Hypothalamus (tissue), 51 donors: ENCODE results near the gene DAAM2.

ENCODE experiments used
- DNase-seq, 51 donors: peaks; one replicate each; lab custom pipeline; 2025; lab: John Stamatoyannopoulos, UW

Gene DAAM2

DNA sequence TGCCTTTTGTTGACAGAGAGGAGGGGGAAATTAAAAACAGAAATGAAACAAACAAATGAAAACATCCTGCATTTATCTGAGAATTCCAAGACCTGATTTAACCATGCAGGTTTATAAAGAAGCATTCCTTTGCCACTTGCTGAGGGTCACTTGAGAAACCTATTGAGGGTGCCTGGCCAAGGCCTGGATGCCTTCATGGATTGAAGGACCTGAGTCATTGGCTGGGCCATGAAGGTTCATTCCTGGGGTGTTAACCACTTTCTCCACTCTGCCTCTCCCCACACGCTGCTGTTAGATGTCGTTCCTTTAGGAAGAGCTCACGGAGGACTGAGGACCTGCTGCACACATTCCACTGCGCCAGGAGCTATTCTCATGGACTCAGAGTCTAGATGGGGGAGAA is 49.7 kb downstream of the DAAM2 start:
- no peak for DNase-seq

DNA sequence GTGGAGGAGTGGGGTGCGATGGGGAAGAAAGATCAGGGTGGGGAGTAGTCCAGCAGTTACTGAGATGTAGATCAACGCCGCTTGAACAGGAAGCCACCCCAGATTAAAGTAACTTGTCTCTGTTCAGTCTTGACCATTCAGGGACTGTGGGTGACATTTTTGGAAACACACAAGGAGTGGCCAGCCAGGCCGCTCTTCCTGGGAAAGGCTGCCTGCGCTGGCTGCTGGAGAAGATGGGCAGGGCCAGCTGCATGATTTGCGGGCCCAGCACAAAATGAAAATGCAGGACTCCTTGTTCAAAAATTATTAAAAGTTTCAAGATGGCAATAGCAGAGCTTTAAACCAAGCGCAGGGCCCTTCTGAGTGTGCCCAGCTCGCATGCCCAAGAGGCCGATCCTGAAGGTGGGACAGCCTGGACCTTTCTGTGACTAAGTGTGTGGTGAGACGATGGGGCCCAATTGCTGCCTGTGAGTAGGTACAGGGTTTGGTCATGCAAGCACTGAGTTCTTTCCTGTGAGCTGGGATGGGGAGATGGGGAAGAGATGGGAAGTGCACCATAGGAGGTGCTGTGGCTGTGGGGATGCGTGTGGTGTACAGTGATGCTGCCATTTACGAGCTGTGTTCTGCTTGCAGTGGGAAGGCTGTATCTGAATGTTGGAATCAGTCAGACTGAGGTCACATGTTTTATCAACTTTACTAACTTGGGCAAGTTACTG is 51.3 kb downstream of the DAAM2 start:
- DNase-seq, result no peak

- DNase-seq, result no peak
These were observed 52.7 kb downstream of the DAAM2 start for GRCh38 chr6:39844866-39845265.

DNA sequence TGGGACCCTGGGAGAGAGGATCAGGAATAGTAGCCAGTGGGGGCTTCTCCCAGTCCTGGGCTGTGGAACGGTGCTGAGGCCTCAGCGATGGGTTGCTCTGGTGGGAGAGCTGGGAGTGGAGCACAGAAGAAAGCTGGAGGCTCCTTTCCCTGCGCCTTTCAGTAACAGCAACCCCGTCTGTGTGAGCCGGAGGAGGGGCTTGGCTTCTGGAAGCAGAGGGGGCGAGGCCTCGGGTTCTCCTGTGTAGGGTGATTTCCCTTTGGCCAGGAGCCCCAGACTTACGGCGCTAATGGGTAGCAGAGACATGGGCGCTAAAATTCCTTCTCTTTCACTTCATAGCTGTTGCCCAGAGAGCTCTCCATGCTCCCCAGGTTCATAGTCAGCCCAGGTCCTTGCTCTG is 55.0 kb downstream of the DAAM2 start:
- peak in 17 of 51 donors; percentile 14 to 40 (median 22) for DNase-seq

GRCh38 chr6:39848171-39848570 is 56.0 kb downstream of the DAAM2 start:
- DNase-seq, result no peak

DNA sequence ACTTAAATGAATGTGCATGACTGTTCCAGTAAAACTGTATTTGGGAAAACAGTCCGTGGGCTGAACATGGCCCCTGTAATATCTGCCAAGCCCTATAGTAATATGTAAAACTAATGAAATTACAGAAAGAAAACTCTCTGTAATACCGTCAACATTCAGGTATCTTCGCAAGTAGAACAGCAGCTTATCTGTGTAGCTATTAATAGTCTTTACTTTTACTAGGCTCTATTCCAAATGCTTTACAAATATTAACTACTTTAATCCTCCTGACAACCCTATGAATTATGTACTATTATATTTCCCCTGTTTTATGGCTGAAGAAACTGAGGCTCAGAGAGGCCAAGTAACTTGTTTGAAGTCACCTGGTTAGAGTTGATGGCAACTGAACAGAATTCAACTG is 57.1 kb downstream of the DAAM2 start:
- DNase-seq, result no peak

DNA sequence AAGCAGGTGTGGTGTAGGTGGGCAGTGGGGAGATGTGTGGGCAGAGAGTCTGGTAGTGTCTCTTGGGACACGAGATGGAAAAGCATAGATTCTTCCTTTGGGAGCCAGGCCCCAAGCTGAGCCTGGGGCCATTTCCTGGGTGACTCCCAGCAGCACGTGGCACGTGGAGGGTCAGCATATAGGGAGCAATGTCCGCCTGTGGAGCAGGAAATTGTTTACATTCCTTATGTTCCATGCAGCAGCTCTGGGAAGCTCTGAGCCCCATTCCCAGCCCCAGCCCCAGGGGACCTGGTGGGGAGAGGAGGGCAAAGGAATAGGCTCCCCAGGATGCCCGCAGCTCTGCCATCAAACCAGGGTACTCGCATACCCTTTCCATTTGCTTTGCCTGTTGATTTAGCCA is 57.6 kb downstream of the DAAM2 start:
- no peak for DNase-seq

DNA sequence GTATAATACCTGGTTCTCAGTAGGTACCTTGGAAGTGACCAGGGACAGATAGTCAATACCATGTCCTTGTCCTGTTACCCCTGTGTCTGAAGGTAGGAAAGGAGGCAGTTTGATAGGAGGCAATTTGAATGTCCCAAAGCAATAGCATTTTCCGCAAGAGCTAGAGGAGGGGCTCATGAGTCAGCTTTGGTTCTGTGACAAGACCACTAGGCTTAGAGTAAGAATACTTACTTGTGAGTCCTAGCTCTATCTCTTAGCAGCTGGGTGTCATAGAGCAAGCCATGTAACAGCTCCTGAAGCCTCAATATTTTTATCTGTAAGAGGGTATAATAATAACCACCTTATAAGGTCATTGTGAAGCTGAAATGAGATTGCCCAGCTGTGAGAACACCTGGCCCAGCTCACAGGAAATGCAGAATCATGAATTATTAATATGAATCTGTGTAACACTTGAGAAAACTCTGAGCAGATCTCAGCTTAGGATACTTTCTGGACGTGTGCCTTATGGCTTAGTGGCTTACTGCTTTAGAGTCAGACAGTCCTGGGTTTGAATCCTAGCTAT is 58.6 kb downstream of the DAAM2 start:
- no peak for DNase-seq

DNA sequence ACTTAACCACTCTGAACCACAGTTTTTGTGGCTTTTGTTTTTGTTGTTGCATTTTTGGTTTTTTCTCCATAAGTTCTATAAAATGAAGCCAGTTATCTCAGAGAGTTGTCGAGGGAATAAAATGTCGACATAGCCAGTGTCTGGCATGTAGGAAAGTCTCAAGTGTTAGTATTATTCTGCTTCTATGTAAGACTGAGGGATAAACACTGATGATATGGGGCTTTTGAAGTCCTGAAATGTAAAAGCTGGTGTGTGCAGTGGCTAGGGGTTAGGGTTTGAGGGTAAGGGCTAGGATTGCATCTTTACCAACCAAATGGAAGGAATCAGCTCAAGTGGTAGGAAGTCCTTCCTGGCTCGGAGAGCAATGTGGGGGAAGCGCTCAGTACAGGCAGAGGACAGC is 59.2 kb downstream of the DAAM2 start:
- DNase-seq, result no peak

DNA sequence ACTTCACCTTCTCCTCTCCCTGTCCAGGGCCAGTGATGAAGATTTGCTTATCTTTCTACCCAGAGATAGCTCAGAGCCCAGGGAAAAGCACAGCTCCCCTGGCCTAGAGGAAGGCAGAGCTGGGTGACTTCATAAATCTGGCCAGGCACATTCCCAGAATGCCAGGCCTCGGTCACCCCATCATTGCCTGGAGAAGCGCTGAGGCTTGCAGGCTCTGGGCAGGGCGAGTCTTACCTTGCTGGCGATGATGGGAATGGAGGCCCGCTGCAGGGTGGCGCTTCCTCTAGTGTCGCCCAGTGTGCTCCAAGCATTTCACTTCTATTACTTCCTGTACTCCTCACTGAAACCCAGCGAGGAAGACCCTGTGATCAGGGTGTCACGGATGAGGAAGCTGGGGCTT is 60.1 kb downstream of the DAAM2 start:
- no peak for DNase-seq

GRCh38 chr6:39853604-39854003 is 61.4 kb downstream of the DAAM2 start:
- peak in 21 of 51 donors; percentile 8 to 64 (median 39) for DNase-seq

DNA sequence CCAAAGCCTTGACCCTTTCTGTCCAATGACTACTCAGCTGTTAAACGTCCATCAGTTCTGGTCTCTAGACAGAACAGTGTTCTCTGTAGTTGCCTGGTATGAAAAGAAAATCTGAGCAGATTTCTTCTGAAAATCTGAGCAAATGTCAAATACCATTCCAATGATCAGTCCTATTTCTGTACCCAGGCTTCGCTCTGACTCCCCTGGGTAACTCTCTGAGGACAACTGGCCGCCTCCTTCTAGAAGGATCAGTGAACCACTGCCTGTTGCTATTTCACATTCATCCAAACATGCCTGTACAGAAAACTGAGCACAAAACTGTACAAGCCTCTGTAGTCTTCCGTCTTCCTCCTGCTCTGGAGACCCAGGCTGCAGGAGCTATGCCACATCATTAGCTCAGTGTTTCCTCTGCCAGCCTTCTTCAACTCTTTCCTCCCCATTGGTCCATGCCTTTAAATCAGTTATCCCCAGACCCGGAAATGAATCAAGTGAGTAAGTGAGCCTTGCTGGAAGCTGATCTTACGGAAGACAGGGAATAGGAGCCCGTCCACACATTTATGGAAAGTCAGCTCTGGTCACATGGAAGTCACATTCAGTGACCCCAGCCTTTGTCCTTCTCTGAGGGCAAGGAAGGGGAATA is 63.3 kb downstream of the DAAM2 start:
- DNase-seq, result no peak

GRCh38 chr6:39859025-39859424 is 66.8 kb downstream of the DAAM2 start:
- DNase-seq, result no peak

DNA sequence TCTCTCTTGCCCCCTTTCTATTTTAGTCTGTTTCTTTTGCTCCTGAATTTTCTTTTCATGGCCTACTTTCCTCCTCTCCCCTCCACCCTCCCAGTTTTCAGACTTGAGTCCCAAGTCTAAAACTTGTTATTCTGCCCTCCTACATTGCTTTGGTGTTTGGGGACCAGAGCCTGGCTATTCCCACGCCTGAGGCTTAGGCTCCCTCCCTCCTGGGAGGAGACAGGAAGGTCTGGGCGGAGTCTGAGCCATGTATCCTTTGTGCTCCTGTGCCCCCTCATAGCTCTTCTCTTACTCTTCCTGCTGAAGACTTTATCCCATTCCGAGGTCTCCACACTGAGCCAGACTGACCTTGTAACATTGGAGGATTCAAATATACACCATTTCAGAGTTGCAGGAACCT is 69.5 kb downstream of the DAAM2 start:
- DNase-seq, result no peak

- DNase-seq, result peak in 35 of 51 donors; percentile 8 to 81 (median 42)
These were observed 73.1 kb downstream of the DAAM2 start for GRCh38 chr6:39865011-39865888.

DNA sequence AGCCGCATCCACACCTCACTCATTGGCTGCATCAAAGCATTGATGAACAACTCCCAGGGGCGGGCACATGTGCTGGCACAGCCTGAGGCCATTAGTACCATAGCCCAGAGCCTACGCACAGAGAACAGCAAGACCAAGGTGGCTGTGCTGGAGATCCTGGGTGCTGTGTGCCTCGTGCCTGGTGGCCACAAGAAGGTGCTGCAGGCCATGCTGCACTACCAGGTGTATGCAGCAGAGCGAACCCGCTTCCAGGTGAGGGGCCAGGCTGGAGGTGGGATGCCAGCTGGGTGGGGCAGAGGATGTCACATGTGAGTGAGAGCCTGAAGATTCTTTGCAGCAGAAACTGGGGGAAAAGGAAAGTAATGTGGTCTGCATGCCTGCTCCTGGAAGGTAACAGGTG is 75.4 kb downstream of the DAAM2 start:
- no peak for DNase-seq

GRCh38 chr6:39870950-39871349 is 78.8 kb downstream of the DAAM2 start:
- no peak for DNase-seq

DNA sequence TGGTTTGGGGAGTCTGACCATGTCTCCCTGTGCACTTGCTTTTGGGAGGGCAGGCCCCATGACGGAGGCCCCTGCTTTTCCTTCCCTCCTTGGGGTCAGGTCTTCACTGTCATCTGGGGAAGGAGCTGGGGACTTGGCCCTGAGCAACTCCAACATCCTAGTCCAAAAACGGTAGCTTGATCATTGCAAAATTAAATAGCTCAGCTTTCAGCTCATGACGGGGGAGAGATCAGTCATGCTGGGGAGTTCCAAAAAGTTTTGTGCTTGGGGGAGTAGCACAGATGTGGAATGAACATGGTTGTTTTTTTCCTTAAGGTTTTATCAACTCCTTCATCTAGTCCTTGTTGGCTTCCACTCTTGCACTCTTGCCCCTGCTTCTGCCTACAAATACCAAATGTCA is 81.3 kb downstream of the DAAM2 start:
- no peak for DNase-seq

GRCh38 chr6:39876111-39876510 is 83.9 kb downstream of the DAAM2 start:
- DNase-seq, result no peak

- DNase-seq, result no peak
These were observed 84.7 kb downstream of the DAAM2 start for GRCh38 chr6:39876826-39877225.

GRCh38 chr6:39879535-39879934 is 87.4 kb downstream of the DAAM2 start:
- no peak for DNase-seq
